MV-4-11 (cell line): ENCODE data around the gene CHAD.
"Not testable (repeated sequence)": the region's sequence is repeated elsewhere in the genome, so short reads cannot be mapped to it uniquely, and the experiment has no call there.

Experiments used
- DNase-seq: peaks from one replicate; lab custom pipeline; 2025; lab: John Stamatoyannopoulos, UW

The CHAD gene

GRCh38 chr17:50429793-50430192, 38.9 kb downstream of the CHAD start:
- no peak for DNase-seq

- no peak for DNase-seq
These were observed 39.8 kb downstream of the CHAD start for GRCh38 chr17:50428831-50429424.

GRCh38 chr17:50428126-50428525, 40.6 kb downstream of the CHAD start:
- not testable (repeated sequence) for DNase-seq

GRCh38 chr17:50426814-50427787, 41.6 kb downstream of the CHAD start:
- DNase-seq = peak; percentile 52

- DNase-seq = no peak
These were observed 42.3 kb downstream of the CHAD start for GRCh38 chr17:50426472-50426782.

- peak; percentile 24 for DNase-seq
These were observed 42.8 kb downstream of the CHAD start, which contains the start of gene ACSF2 for GRCh38 chr17:50425682-50426471. TSS of gene ACSF2 (plus strand) at chr17:50426218. CDS start at chr17:50426262, 44 bp downstream.

GRCh38 chr17:50424996-50425681, 43.5 kb downstream of the CHAD start:
- DNase-seq = no peak

GRCh38 chr17:50424246-50424995, 44.3 kb downstream of the CHAD start:
- no peak for DNase-seq

GRCh38 chr17:50423553-50424159, 45.0 kb downstream of the CHAD start:
- peak; percentile 88 for DNase-seq

GRCh38 chr17:50422738-50423137, 45.9 kb downstream of the CHAD start:
- no peak for DNase-seq

GRCh38 chr17:50421308-50422051, 47.2 kb downstream of the CHAD start:
- peak; percentile 80 for DNase-seq

GRCh38 chr17:50420419-50421112, 48.1 kb downstream of the CHAD start:
- peak; percentile 70 for DNase-seq

GRCh38 chr17:50419577-50419976, 49.1 kb downstream of the CHAD start:
- not testable (repeated sequence) for DNase-seq

- no peak for DNase-seq
These were observed 53.9 kb downstream of the CHAD start for GRCh38 chr17:50414808-50415207.
